ENCODE data around the gene NALCN.

NALCN gene

GRCh38 chr13:101271681-101272245 is 144.5 kb downstream of the NALCN start:
- no peak for DNase-seq

- DNase-seq: peak; percentile 26
Measured at GRCh38 chr13:101267656-101268055, 148.7 kb downstream of the NALCN start.

- peak; percentile 23 for DNase-seq
Measured at GRCh38 chr13:101265934-101266333, 150.4 kb downstream of the NALCN start.

- DNase-seq: no peak
Measured at GRCh38 chr13:101264931-101265330, 151.4 kb downstream of the NALCN start.

GRCh38 chr13:101262306-101262705 is 154.0 kb downstream of the NALCN start:
- DNase-seq: no peak

GRCh38 chr13:101258509-101258908 is 157.8 kb downstream of the NALCN start:
- DNase-seq: no peak

- peak; percentile 91 for DNase-seq
Measured at GRCh38 chr13:101258071-101258470, 158.2 kb downstream of the NALCN start.

- no peak for DNase-seq
Measured at GRCh38 chr13:101248739-101249514, 167.4 kb downstream of the NALCN start.

GRCh38 chr13:101242720-101243119 is 173.6 kb downstream of the NALCN start:
- DNase-seq: peak; percentile 12

GRCh38 chr13:101238555-101238954 is 177.8 kb downstream of the NALCN start:
- no peak for DNase-seq

- DNase-seq: no peak
Measured at GRCh38 chr13:101231751-101232428, 184.4 kb downstream of the NALCN start.

- no peak for DNase-seq
Measured at GRCh38 chr13:101230271-101230890, 185.9 kb downstream of the NALCN start.

GRCh38 chr13:101219609-101220265 is 196.6 kb downstream of the NALCN start:
- no peak for DNase-seq

- no peak for DNase-seq
Measured at GRCh38 chr13:101218484-101218883, 197.8 kb downstream of the NALCN start.

- DNase-seq: no peak
Measured at GRCh38 chr13:101217086-101217485, 199.2 kb downstream of the NALCN start.

- DNase-seq: no peak
Measured at GRCh38 chr13:101211261-101211660, 205.0 kb downstream of the NALCN start.

GRCh38 chr13:101210774-101211173 is 205.5 kb downstream of the NALCN start:
- DNase-seq: no peak

GRCh38 chr13:101209206-101209893 is 207.0 kb downstream of the NALCN start:
- no peak for DNase-seq

GRCh38 chr13:101205408-101205807 is 210.9 kb downstream of the NALCN start:
- DNase-seq: no peak

- no peak for DNase-seq
Measured at GRCh38 chr13:101204270-101205020, 211.9 kb downstream of the NALCN start.

- DNase-seq: no peak
Measured at GRCh38 chr13:101202590-101202989, 213.7 kb downstream of the NALCN start.

GRCh38 chr13:101190976-101191375 is 225.3 kb downstream of the NALCN start:
- no peak for DNase-seq
